Ovary (tissue), 9 donors: ENCODE results near the gene CACNA1A. TPM values are rescaled to one million over a fixed set of nuclear protein-coding genes. Genes with fewer than 3 reads are reported as not detected.

Experiments used
- DNase-seq, 5 donors: peaks; one replicate each; pipeline ENCODE4 v3.0.0-alpha.2; 2019 to 2020
- H3K27ac ChIP-seq, 2 donors: fragments of 200-600 bp; one replicate each; pipeline versions ENCODE4 v1.5.1 to v1.8.0; 2019 to 2022
- H3K27me3 ChIP-seq: fragments of 200-600 bp; one replicate; pipeline ENCODE4 v1.8.0; 2022
- H3K36me3 ChIP-seq: fragments of 200-600 bp; sonication (generic); one replicate; pipeline ENCODE4 v1.5.1; 2019
- H3K4me1 ChIP-seq: one replicate; pipeline ENCODE4 v1.8.1; 2013; ENCODE audit warnings: mild to moderate bottlenecking, moderate library complexity; ENCODE audit not compliant: insufficient read depth
- H3K4me3 ChIP-seq: fragments of 200-600 bp; sonication (generic); one replicate; pipeline ENCODE4 v1.5.1; 2017
- H3K9me3 ChIP-seq, 2 donors: fragments of 200-600 bp in 1 of 2; sonication (generic) in 1 of 2; one replicate each; pipeline versions ENCODE4 v1.5.1 to v1.8.1; 2013 to 2019; ENCODE audit warnings: mild to moderate bottlenecking in 1 of 2, moderate library complexity in 1 of 2
- EP300 ChIP-seq: sonication (generic); formaldehyde crosslinking; IDR thresholded peaks from one replicate; pipeline ENCODE4 v1.6.1; 2017; ENCODE audit warnings: antibody characterized with exemption
- POLR2A ChIP-seq: fragments of 450-650 bp; IDR thresholded peaks from one replicate; pipeline ENCODE4 v1.6.1; 2017; ENCODE audit warnings: antibody characterized with exemption, mild to moderate bottlenecking, moderate library complexity
- WGBS, 3 donors: extraction: QIAGEN DNeasy Blood & Tissue Kit in 1 of 3; methylation state at CpG; one replicate each; pipeline versions ENCODE4 v1.1.5 to v1.1.7; 2013 to 2017; 5-methylcytosine and 5-hydroxymethylcytosine counted together
- intact Hi-C, 4 donors: fragments of 100-400 bp; cut with DNase I; formaldehyde crosslinking; loops; one replicate each; pipeline versions ENCODE4 v1.11.0 to v1.15.1; 2022 to 2023
- polyA plus RNA-seq, 2 donors: library from polyadenylated mRNA; stranded (reverse); fragments of 200-250 nt in 1 of 2; fragments of 350-450 nt in 1 of 2; fragmentation: Illumina TruSeq in 1 of 2; extraction: RNeasy Lipid Tissue Mini Kit (QIAGEN cat#74804) in 1 of 2; gene quantifications; one replicate each; pipeline ENCODE4 v1.2.3, GENCODE V29; 2013 to 2014
- total RNA-seq, 7 donors: library from RNA; depleted of rRNA in 2 of 7; stranded (reverse); fragments of >200 nt in 2 of 7; fragmentation: NEBNext Ultra II Directional in 3 of 7; extraction: Animal tissue kit (Norgen Biotek cat#: 25700) in 3 of 7; gene quantifications; one replicate each; pipeline versions ENCODE4 v1.1.0 to v1.2.4, GENCODE V29; 2016 to 2023
- TF ChIP-seq, protein P1 (sequence below), 3 donors: fragments of 450-650 bp in 2 of 3; fragments of 200-600 bp in 1 of 3; IDR thresholded peaks; one replicate each; pipeline versions ENCODE4 v1.5.1 to v1.8.0; 2016 to 2022; ENCODE audit warnings: antibody characterized with exemption in 3 of 3, mild to moderate bottlenecking in 1 of 3
- donor health status: DM: no; HTN: no; CAD: no; lungs with moderate emphysema.
- donor health status: DM: no; HTN: no; CAD: no.
- donor health status: Bipolar disorder and iron deficiency.
- donor health status: DM: yes; HTN: yes; CAD: no.
- donor health status: DM: no; HTN: no; CAD: no.
- donor health status: DM: yes; HTN: yes; CAD: no.

CACNA1A gene
- total and polyA plus RNA-seq, 9 donors: 0.60 to 3.3 (median 1.6) TPM

DNA sequence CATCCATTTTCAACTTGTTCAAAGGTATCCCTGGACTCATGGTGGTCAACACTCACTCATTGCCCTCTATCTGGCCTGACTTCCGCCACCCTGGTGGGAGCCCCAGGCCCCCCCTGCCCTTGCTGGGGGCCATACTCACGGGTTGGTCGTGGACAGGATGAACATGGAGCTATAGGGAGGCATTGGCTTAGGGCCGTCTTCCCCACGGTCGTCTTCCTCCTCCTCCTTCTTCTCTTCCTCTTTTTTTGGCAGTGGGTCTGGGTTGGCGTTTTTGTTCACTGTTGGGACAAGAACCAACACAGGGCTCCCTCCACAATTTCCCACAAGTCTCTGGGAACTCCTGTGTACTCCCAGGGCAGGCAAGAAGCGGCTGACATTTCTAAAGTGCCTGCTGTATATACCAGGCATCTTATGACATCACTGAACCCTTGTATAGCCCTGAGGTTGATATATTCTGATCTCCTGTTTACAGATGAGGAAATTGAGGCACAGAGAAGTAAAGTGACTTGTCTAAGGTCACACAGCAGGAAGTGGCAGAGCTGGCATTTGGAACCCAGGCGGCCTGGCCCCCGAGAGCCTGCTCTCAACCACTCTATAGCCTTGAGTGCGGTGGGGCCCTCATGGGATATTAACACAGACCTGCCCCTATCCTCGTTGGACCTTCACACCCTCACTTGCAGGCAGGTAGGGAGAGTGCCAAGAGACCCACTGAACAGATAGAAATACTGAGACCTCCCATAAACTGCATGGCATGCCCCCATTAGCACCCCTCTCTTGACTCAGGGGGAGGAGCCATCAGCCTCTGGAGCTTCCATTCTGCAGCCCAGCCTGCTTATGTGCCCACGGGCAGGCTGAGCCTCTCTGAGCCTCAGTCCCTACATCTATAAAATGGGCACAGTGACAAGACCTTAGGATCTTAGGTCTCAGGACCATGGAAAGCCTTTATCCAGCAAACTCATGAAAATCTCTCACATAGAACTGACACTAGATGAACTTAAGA, 221.1 kb downstream of the CACNA1A start:
- no peak overlapping the region for H3K27ac ChIP-seq
- no peak for DNase-seq
- TF ChIP-seq, protein P1, sequence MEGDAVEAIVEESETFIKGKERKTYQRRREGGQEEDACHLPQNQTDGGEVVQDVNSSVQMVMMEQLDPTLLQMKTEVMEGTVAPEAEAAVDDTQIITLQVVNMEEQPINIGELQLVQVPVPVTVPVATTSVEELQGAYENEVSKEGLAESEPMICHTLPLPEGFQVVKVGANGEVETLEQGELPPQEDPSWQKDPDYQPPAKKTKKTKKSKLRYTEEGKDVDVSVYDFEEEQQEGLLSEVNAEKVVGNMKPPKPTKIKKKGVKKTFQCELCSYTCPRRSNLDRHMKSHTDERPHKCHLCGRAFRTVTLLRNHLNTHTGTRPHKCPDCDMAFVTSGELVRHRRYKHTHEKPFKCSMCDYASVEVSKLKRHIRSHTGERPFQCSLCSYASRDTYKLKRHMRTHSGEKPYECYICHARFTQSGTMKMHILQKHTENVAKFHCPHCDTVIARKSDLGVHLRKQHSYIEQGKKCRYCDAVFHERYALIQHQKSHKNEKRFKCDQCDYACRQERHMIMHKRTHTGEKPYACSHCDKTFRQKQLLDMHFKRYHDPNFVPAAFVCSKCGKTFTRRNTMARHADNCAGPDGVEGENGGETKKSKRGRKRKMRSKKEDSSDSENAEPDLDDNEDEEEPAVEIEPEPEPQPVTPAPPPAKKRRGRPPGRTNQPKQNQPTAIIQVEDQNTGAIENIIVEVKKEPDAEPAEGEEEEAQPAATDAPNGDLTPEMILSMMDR (IDR thresholded peaks at IDR 0.05): no peak
- TF ChIP-seq POLR2A (no peak), EP300 (no peak)
- no peak overlapping the region for H3K4me3 ChIP-seq
- H3K4me1 ChIP-seq: no peaks in the 10 kb centered on the region
- H3K36me3 ChIP-seq: no peaks in the 10 kb centered on the region
- intact Hi-C loops: loop anchor here in 2 of 4 donors (5.0 to 10.0 kb wide), 3 partner anchors 300 to 582 kb away; no protein-coding TSS in a partner anchor
- no peaks in the 10 kb centered on the region for H3K9me3 ChIP-seq
- H3K27me3 ChIP-seq: no peaks in the 10 kb centered on the region
- WGBS, 3 donors: 45 to 48% (median 46%) methylated on average over 13 of the region's 13 CpGs

DNA sequence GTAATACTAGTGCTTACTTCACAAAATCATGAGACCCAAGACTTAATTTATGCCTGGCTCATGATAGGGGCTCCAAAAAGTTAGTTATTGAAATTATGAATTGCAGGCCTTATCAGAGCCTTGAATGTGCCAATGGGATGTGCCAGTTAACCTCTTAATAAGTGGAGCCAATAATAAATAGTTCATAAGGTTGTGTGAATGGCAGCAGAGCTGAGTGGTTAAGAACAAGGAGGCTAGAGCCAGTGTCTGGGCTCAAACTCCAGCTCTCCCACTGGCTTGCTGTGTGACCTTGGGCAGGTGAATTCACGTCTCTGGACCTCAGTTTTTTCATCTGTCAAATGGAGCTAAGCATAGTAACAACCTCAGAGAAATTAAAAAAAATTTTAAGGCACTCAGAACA, 222.4 kb downstream of the CACNA1A start:
- TF ChIP-seq EP300: no peak
- no peak for TF ChIP-seq POLR2A
- TF ChIP-seq, protein P1 (IDR thresholded peaks at IDR 0.05): no peak
- Histone ChIP-seq H3K4me1 (no peaks in the 10 kb centered on the region), H3K4me3 (no peak overlapping the region), H3K9me3 (no peaks in the 10 kb centered on the region), H3K27ac (no peak overlapping the region), H3K27me3 (no peaks in the 10 kb centered on the region), H3K36me3 (no peaks in the 10 kb centered on the region)
- WGBS, 3 donors: 15 to 33% (median 29%) methylated on average over 1 of the region's 1 CpG
- intact Hi-C loops: loop anchor here in 2 of 4 donors (5.0 to 10.0 kb wide), 3 partner anchors 301 to 583 kb away; no protein-coding TSS in a partner anchor
- no peak for DNase-seq

DNA sequence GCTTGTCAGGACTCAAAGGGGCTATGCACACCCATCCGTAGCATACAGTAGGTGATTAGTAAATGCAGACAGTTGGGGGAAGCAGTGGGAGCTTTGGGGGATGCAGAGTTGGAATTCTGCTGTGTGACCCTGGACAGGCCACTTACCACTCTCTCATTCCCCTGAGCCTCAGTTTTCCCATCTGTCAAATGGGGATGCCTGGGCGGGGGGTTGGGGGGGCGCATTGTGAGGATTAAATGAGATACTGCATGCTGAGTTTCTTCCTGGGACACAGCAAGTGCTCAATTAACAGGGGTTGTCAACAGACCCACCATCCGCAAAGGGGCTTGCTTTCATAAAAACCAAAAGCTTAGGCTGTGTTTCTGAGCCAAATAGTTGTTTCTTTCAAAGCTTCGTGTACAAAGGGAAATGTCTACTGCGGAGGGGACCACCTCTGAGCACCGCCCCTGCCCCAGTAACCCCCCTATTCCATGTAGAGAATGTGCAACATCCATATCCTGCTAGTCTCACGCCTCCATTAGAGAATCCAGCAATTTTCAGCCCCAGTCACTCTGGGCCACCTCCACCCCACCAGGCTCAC, 223.7 kb downstream of the CACNA1A start:
- intact Hi-C loops: loop anchor here in 2 of 4 donors (5.0 to 10.0 kb wide), 3 partner anchors 302 to 585 kb away; no protein-coding TSS in a partner anchor
- no peaks in the 10 kb centered on the region for H3K27me3 ChIP-seq
- no peak overlapping the region for H3K27ac ChIP-seq
- H3K4me1 ChIP-seq: no peaks in the 10 kb centered on the region
- no peaks in the 10 kb centered on the region for H3K9me3 ChIP-seq
- no peak for DNase-seq
- 61 to 69% (median 66%) methylated on average over 8 of the region's 8 CpGs for WGBS, 3 donors
- TF ChIP-seq POLR2A (no peak), EP300 (no peak)
- TF ChIP-seq, protein P1 (IDR thresholded peaks at IDR 0.05): no peak
- no peak overlapping the region for H3K4me3 ChIP-seq
- H3K36me3 ChIP-seq: no peaks in the 10 kb centered on the region

DNA sequence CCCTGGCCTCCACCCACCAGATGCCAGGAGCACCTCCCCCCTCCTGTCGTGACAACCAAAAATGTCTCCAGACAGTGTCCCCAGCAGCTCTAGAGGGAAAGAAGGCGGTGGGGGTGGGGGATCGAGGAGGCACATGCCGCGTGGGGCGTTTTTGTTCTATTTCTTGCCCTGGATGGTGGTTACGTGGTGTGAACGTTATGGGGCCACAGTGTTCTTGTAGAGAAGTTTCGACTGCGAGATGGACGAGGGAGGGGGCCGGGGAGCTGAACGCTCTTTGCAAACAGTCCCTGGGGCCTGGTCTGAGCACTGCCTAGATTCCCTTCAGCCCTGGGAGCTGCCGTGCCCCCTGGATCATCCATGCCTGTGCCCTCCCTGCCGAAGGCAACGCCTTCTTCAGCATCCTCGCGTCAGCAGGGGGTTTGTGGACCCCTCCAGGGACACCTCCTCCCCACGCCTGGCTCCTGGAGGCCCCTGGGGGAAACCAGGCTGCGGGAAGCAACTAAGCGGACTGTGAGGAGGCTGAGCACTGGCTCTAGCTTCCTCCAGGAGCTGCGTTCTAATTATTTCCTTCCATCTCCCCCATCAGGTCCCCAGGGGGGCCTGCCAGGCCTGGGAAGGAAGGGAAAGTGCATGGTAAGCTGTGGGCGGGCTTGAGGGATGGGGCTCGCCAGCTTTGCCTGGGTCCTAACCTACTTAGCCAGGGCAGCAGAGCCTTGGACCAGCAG, 224.6 kb downstream of the CACNA1A start:
- no peak overlapping the region for H3K27ac ChIP-seq
- DNase-seq: no peak
- TF ChIP-seq, protein P1 (IDR thresholded peaks at IDR 0.05): no peak
- TF ChIP-seq EP300 (no peak), POLR2A (no peak)
- intact Hi-C loops: loop anchor here in 2 of 4 donors (5.0 to 10.0 kb wide), 3 partner anchors 303 to 586 kb away; no protein-coding TSS in a partner anchor
- H3K9me3 ChIP-seq: no peaks in the 10 kb centered on the region
- no peak overlapping the region for H3K4me3 ChIP-seq
- H3K36me3 ChIP-seq: no peaks in the 10 kb centered on the region
- H3K4me1 ChIP-seq: no peaks in the 10 kb centered on the region
- no peaks in the 10 kb centered on the region for H3K27me3 ChIP-seq
- 27 to 41% (median 32%) methylated on average over 21 to 24 of the region's 24 CpGs for WGBS, 3 donors
